Smooth muscle cell of the coronary artery (primary cell): ENCODE data around the gene PPP1R1A. TPM values are rescaled to one million over a fixed set of nuclear protein-coding genes. Genes with fewer than 3 reads are reported as not detected.

Experiments used
- total RNA-seq: library from RNA; depleted of rRNA; stranded (reverse); fragments of >200 nt; gene quantifications from 2 replicates; pipeline ENCODE4 v1.2.3, GENCODE V29; 2014; ENCODE audit warnings: low replicate concordance

PPP1R1A gene
- total RNA-seq, result not detected in 2 replicates

GRCh38 chr12:54588110-54588889, at the start of gene PPP1R1A:
Gene PPP1R1A, minus strand, starts transcription at chr12:54588659. Its CDS starts 171 bp downstream, at chr12:54588488.

GRCh38 chr12:54634795-54635194, 46.3 kb upstream of the PPP1R1A start, which contains the start of gene LACRT:
Gene LACRT, minus strand, starts transcription at chr12:54634895. Its CDS starts 54 bp downstream, at chr12:54634841.

Other genes with a start within 250 kb of the PPP1R1A start
- gene GPR84, start 224.2 kb downstream of the PPP1R1A start, total RNA-seq, result not detected in 2 replicates
- 0.35 and 1.1 TPM in 2 replicates for gene ZNF385A, start 203.9 kb downstream of the PPP1R1A start, total RNA-seq
- 96.1 and 168 TPM in 2 replicates for gene ITGA5, start 169.4 kb downstream of the PPP1R1A start, total RNA-seq
- not detected in 2 replicates for gene GTSF1, start 115.1 kb downstream of the PPP1R1A start, total RNA-seq
- gene NCKAP1L, start 90.9 kb downstream of the PPP1R1A start, total RNA-seq, result not detected in 2 replicates
- gene PDE1B, start 39.1 kb downstream of the PPP1R1A start, total RNA-seq, result 0.94 TPM in 1 of 2 replicates, not detected in the other
- gene LACRT, start 46.2 kb upstream of the PPP1R1A start, total RNA-seq, result not detected in 2 replicates
- not detected in 2 replicates for gene DCD, start 59.7 kb upstream of the PPP1R1A start, total RNA-seq